Suprapubic skin (tissue), 4 donors: Measurements from ENCODE around the gene RNF166.

ENCODE experiments used
- CTCF ChIP-seq, 2 donors: fragments of 200-600 bp in 1 of 2; fragments of 450-650 bp in 1 of 2; sonication (generic) in 1 of 2; IDR thresholded peaks; one replicate each; pipeline ENCODE4 v1.5.1; 2016 to 2019; ENCODE audit warnings: antibody characterized with exemption in 2 of 2, mild to moderate bottlenecking in 1 of 2, moderate library complexity in 1 of 2
- POLR2A ChIP-seq, 2 donors: fragments of 450-650 bp; IDR thresholded peaks; one replicate each; pipeline ENCODE4 v1.6.1; 2017; ENCODE audit warnings: antibody characterized with exemption in 2 of 2, mild to moderate bottlenecking in 2 of 2, moderate library complexity in 2 of 2
- POLR2AphosphoS5 ChIP-seq, 3 donors: sonication (generic); formaldehyde crosslinking; IDR thresholded peaks; one replicate each; pipeline ENCODE4 v1.6.1; 2017; ENCODE audit warnings: antibody characterized with exemption in 3 of 3

- TF ChIP-seq CTCF (IDR thresholded peaks at IDR 0.05): no peak
- no peak for TF ChIP-seq POLR2A (IDR thresholded peaks at IDR 0.05)
- no peak for TF ChIP-seq POLR2AphosphoS5 (IDR thresholded peaks at IDR 0.05)
These were observed 8.2 kb downstream of the RNF166 start for GRCh38 chr16:88697831-88698615.
